DLD1 (cell line): Measurements from ENCODE around the gene KCNN4.

ENCODE experiments used
- in situ Hi-C: cut with HindIII; loops from 2 replicates; pipeline ENCODE4 v1.10.0; 2017; ENCODE audit warnings: low sequenced_read_pairs

Gene KCNN4

DNA sequence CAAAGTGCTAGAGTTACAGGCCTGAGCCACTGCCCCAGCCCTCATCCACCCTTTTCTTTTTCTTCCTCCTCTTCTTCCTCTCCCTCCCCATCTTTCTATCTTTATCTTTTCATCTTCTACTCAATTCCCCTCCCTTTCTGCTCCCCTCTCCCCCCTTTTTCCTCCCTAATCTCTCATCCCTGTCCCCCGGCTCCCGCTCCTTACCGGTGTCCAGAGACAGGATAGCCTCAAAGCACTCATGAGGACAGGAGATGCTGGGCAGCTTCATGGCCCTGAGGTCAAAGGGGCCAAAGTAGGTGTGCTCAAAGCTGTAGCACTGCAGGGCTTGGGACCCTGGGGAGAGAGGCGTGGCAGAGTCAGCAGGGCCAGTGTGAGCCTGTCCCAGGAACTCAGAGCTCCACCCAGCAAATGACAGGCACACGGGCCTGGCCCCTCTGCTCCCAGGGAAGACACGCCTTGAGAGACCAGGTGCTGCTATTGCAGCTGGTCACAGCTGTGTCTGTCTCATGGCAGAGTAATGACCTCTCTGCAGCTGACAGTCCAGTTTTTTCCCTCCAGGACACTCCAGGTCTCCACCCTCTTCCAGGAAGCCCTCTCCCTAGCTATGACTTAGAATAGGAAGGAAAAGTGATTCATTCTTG, 18.8 kb upstream of the KCNN4 start:
- in situ Hi-C loops = no loop called here

DNA sequence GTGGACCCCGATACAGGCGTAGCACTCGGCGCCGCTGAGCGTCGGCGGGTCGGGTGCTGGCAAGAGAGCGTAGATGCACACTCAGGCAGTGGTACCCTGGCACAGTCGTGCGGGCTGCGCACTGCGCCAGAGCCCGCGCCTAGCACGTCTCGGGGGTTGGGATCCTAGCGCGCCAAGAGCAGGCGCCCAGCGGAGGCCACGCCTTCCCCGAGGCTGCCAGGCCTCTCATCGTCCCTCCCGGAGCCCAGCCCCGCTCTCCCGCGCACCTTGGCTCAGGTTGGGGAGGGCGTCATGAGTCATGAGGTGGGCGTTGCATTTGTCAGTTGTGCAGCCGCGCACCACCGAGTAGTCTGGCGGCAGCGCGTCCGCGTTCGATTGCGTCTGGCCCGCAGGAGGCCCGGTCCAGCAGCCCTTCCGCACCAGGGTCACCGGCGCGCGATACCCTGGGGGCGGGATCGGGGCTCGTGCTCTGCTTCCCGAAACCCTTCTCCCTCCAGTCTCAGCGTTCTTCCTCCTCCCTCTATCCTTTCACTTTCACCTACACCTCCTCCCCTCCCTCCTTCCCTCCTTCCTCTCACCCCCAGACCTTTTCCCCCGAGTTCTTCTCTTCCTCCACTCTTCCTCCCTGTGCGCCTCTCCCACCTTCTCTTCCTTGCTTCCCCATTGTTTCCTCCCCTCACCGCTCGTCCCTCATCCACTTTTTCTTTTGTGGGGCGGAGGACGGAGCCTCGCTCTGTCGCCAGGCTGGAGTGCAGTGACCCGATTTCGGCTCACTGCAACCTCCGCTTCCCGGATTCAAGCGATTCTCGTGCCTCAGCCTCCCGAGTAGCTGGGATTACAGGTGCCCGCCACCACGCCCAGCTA, 18.0 kb upstream of the KCNN4 start:
- in situ Hi-C loops = no loop called here

DNA sequence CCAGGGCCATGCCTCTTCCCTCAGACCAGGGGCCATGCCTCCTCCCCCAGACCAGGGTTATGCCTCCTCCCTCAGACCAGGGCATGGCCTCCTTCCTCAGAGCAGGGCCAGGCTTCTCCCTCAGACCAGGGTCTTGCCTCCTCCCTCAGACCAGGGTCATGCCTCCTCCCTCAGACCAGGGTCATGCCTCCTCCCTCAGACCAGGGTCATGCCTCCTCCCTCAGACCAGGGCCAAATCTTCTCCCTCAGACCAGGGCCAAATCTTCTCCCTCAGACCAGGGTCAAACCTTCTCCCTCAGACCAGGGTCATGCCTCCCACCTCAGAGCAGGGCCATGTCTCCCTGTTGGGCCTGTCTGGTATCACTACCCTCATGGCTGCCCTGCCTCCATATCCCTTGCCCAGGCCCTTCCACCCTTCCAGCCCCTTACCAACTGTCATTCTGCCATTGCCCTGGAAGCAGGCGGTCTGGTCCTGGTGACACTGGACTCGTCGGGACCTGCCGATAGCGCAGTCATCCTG, 17.3 kb upstream of the KCNN4 start:
- in situ Hi-C loops = no loop called here

DNA sequence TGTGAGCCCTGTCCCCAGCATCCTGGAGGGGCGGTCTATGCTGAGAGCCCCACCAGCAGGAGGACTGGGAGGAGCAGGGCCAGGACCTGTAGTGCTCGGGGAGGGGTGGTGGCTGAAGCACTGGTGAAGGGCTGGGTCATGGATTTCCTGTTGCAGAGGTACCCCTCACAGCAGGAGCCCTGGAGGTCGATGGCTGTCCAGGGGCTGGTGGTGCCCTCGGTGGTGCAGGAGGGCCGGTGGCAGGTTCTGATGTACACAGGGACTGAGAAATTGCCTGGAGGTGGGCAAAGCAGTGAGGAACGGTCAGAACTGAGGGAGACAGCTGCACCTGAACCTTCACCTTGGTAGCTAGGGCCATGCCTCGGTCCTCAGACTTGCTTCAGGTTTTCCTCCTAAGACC, 16.8 kb upstream of the KCNN4 start:
- in situ Hi-C loops = no loop called here

DNA sequence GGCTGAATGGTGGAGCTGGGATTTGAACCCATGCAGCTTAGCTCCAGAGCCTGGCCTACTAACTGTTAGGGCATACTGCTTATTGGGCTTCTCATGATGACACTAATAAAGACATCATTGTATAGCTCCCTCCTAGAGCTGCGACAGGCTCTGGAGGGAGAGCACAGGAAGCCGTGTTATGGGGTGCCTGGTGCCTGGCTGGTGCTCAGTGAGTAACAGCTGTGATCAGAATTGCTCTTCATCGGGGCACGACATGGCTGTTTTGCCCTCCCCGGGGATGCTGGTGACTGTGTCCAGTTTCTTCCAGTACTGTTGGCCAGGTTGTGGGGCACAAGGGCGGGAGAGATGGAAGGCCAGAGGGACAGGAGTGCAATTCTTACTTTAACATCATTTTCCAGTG, 16.3 kb upstream of the KCNN4 start:
- in situ Hi-C loops = no loop called here

DNA sequence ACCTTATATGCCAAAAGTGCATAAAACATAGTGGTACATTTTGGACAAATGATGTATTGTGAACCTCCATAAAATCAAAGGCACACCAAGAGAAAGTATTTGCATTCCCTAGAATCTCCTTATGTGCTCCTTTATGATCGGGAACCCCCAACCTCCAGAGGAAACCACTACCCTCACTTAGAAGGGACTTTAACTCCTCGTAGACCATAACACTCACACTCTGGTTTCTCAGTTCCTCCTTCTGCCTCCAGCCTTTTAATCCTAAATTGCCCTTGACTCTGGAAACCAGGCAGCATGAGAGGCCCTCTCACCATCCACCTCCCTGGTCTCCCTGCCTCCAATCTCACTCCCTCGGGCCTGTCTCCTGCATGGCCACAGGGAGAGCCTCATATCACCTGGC, 9.8 kb upstream of the KCNN4 start:
- in situ Hi-C loops = no loop called here

DNA sequence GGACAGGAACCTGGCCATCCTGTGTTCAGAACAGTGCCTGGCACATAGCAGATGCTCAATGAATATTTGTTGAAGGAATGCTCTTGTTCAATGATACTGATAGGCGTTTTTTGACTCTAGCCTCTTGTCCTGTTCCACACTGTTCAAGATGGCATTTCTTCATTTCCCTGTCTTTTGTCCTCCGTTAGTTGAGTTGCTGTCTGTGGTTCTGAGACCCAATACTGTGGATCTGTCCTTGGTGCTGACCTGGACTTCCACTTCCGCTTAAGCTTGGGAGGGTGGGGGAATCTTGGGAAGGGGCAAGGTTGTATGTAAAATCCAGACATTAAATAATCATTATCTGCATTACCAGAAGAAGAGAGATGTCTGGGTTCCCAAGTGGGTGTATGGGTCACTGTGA, 8.3 kb upstream of the KCNN4 start:
- in situ Hi-C loops = no loop called here

DNA sequence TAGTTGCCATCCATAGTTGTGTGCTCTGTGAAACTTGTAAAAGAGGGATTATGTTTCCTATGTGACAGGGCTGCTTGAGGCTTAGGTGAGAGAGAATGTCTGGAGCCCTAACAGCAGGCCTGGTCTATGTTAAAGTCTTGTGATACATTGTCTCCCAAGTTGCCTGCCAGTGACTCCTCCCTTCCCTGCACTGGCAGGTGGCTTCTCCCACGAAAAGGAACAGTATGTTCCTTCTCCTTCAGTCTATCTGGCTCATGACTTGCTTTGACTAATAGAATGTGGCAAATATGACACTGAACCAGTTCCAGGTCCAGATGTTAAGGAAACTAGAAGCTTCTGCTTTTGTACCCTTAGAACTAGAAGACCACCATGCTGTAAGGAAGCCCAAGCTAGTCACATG, 5.9 kb upstream of the KCNN4 start:
- in situ Hi-C loops = no loop called here

DNA sequence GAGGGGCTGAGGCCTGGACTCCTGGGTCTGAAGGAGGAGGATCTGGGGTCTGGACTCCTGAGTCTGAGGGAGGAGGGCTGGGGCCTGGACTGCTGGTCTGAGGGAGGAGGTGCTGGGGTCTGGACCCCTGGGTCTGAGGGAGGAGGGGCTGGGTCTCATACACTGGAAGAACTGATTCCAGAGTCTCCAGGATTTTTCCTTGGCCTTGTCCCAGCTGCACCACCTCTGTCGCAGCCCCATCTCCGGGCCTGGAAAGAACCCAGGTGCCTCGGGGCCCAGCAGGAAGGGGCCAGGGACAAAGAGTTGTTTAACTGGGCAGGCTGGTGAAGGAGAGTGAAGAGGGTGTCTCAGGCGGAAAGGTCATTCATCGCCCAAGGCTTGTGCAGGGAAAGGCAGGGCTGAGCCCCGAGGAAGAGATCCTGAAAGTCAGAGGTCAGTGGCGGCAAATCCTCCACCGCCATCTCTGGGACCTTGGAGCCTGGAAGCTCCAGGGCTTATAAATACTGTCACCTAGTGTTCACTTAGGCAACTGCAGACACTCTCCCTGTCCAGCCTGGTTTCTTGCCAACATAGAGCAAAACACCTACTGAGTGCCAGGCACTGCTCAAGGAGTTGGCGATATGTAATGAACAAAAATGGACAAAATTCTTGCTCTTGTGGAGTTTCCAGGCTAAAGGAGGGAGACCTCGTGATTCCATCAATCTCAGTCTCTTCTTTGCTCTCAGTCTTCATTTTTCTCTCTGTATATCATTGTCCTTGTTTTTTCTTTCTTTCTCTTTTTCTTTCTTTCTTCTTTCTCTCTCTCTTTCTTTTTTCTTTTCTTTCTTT, 4.4 kb upstream of the KCNN4 start:
- in situ Hi-C loops = no loop called here

DNA sequence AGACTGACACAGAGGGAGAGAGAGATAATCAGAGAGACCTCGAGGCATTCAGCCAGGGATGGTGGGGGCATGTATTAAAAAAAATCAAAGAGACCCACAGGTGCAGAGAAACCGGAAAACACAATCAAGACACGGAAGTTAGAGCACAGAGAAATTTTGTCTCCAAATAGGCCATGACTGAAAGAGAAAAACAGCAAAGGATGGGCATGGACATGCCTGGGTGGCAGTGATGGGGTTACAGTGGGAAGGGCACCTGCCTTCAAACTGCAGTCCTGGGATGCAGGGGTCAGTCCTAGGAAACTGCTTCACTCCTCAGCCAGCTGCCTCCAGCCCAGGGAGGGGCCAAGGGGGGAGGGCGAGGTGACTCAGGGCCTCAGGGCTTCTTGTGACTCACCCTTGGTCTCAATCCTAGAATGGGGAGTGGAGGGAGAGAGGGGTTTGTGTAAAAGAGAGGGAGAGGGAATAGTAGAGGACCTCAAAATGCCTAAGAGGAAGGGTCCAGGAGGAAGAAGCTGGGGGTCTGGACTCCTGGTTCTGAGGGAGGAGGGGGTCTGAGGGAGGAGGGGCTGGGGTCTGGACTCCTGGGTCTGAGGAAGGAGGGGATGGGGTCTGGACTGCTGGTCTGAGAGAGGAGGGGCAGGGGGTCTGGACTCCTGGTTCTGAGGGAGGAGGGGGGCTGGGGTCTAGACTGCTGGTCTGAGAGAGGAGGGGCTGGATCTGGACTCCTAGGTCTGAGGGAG, 3.6 kb upstream of the KCNN4 start:
- in situ Hi-C loops = no loop called here

DNA sequence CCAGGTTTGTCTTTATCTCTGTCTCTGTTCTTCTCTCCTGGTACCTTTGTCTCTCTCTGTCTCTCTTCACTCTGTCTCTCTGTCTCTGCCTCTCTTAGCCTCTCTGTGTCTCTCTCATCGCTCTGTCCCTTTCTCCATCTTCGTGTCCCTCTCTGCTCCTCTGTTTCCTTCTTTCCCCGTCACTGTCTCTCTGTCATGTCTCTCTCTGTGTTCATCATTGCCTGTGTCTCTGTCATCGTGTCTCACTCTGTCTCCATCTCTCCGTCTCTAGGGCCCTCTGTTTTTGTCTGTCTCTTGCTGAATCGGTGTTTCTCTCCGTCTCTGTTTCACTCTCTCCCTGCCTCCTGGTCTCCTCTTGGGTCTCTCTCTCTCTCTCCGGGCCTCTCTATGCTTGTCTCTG, 2.9 kb upstream of the KCNN4 start:
- in situ Hi-C loops = no loop called here

DNA sequence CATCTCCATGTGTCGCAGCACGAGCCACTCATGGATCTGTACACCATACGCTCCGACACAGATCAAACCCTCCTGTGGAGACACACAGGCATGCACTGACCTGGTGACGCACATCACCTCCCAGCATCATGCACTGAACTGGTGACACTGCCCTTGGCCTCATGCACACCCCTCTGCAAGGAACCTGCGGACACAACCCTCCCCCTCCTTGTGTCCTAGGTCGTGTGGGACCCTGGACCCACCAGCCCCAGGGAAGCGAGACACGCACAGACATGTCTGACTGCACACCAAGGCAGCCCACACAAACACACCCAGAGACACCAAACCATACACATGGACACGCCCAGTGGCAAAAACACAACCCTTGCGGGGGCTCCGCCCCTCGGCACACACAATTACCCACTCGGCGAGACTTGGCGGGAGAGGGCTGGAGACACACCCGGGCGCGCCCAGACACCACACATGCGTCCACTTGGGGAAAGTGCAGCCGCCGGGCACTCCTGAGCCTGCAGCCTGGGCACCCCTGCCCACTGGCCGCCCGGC, 2.0 kb upstream of the KCNN4 start:
- in situ Hi-C loops = no loop called here

DNA sequence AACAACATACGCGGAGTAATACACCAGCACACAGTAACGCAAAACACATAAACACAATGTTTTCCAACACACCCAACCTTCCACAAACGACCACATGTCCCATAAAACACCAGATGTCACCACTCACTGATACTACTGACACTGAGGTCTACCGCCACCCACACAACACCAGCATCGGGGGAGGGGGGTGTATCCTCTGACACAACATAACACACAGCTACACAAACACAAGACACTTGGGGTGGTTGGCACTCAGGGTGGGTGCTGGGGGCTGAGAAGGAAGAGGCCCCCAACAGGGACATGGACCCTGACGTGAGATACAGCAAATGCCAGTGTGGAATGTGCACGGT, 1.5 kb upstream of the KCNN4 start:
- in situ Hi-C loops = no loop called here

DNA sequence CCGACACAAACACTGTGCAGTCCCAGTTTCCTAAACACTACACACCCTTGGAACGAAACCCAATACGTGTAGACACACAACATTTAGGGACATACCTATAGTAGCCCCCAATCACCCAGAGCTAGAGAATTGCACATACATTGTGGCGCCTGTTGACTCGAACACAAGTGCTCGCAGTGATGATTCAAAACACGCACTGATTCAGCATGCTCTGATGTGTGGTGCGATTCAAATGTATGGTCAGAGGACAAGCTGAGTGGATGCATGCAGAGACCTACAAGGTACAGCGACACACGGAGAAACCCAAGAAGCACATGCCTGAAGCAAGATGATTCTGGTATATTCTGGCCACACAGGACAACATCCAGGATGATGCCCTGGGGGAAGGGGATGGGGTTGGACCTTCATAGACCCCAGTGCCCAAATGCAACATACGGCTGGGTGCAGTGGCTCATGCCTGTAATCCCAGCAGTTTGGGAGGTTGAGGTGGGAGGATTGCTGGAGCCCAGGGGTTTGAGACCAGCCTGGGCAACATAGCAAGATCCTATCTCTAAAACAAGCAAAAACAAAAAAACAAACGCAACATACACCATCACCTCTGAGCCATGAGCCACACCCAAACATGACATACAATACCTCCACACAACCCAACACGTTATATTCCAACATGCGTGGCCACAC, 997 bp upstream of the KCNN4 start:
- in situ Hi-C loops = no loop called here

DNA sequence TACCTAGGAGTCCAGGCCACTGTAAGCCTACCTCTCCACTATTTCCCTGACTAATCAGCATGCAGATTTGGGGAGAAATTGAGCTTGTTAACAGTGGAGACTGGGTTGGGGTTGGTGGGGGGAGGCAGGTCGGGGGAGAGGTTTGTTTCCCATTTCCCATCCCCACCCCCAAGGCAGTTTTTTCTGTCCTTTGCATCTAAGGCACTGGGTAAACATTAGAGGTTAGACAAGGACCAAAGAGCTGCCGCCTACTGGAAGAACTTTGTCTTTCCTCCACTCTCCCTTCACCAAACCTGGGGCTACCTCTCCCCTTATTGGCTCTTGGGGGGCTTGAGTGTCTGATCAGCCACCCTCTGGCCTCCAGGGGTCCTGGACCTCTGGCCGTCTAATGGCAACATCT, 953 bp downstream of the KCNN4 start:
- in situ Hi-C loops = no loop called here

DNA sequence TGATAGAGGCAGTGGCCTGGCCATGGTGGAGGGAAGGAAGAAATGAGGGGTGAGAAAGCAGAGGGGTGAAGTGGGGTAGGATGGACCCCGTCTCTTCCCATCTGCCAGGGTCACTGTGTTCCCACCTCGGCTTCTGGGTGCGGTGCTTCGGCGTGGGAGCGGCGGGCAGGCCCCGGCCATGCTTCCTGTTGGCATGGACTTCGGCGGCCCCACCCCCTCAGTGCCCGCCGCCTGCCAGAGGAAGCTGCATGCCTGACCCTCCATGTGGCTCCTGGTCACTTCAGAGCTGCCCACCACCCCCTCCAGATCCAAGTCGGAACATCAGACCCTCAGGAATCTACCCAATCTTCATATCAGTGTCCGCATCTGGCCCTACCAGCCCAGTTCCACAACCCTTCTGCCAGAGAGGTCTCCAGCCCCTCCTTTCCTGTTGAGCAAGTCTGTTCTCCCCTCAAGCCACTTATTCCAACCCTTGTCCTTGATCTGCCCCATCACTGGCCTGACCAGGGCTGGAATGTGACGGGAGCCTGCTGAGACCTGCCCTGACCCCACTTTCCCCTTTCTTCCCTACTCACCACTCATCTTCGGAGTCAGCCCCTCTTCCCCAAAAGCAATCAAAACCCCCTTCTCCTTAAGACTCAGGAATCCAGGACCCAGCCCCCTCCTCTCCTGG, 1.5 kb downstream of the KCNN4 start:
- in situ Hi-C loops = no loop called here

DNA sequence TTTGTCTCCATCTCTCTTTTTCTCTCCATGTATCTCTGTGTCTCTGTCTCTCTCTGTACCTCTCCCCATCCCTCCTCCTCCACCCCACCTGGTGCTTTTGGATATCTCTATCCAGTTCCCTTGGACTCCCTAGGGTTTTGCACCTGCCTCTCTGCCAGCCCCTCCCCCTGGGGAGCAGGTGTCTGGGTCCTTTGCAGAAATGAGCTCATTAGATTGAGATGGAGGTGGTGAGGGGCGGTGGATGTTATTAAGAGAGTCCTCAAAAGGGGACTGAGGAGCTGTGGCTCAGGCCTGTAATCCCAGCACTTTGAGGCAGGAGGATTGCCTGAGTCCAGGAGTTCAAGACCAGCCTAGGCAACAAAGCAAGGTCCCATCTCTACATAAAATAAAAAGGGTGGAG, 2.1 kb downstream of the KCNN4 start:
- in situ Hi-C loops = no loop called here

DNA sequence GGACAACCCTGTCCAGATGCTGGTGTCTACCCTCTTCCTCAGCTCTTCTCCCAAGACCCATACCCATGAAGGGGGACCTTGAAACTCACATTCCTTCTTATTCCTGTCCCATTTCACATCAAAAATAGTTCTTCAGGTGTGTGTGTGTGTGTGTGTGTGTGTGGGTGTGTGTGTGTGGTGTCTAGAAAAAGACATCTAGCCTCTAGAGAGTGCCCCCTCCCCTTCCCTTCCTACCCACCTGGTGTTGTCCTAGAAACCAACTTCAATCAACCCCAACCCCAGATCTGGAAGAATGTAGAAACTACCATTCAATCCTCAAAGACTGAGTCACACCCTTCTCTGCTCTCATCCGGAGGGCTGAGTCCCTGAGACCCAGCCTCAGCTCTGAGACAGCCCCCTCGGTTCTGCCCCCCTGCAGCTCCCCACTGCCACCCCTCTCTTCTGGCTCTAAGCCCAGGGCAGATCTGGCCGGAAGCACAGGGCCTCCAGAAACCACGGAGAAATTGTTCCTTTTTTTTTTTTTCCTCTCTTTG, 3.5 kb downstream of the KCNN4 start:
- in situ Hi-C loops = no loop called here

DNA sequence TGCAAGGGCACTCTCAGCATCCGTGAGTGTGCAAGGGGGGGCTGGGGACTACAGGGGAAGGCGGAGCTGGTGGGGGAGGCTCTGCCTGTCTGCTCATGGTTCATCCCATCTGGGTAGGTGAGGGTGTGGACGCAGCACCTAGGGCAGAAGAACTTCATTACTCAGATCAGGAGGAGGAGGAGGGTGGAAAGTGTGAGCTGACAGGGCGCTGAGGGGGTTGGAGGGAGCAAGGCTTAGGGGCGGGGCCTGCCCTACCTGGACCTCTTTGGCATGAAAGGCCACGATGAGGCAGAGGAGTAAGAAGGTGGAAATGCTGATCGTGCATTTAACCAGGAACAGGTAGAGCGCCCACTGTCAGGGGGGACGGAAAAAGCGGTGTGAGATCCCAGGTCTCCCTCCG, 4.5 kb downstream of the KCNN4 start:
- in situ Hi-C loops = no loop called here
